Left renal pelvis (tissue), 4 donors: ENCODE measurements around the gene ACSM4. TPM values are rescaled to one million over a fixed set of nuclear protein-coding genes. Genes with fewer than 3 reads are reported as not detected.
"Not testable (repeated sequence)": the region's sequence is repeated elsewhere in the genome, so short reads cannot be mapped to it uniquely, and the experiment has no call there.

ENCODE experiments used
- DNase-seq, 4 donors: peaks; one replicate each; pipeline ENCODE4 v3.0.0-alpha.2; 2013; ENCODE audit warnings: low read depth in 4 of 4, low spot score in 3 of 4
- polyA plus RNA-seq, 4 donors: library from polyadenylated mRNA; unstranded; fragments of 120-200 nt; gene quantifications; one replicate each; pipeline ENCODE4 v1.2.1, GENCODE V29; 2013; ENCODE audit not compliant: insufficient read length in 4 of 4

The ACSM4 gene
- under 1 TPM in 2 of 4 donors, not detected in 2; 0.07 to 0.09 TPM for polyA plus RNA-seq

DNA sequence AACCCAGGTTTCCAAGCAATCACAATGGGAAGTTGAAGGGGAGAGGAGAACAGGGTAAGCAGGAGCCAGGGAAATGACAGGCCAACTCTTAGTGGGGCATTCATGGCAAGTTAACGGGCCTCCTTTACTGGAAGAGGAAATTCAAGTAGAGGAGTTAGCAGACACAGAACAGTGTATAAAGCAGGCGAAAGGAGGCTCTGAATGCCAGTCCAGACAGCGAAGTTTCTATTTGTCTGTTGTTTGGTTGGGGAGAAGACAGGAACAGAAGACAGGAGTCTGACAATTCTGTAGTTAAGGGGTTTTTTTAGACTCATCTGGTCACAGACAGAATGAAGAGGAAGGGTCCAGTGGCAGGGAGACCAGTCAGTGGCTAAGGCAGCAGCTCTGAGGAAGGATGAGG is at the start of gene ACSM4:
TSS of gene ACSM4 (plus strand) at position 301 of the 400 bp plus-strand sequence. CDS start 260 bp downstream, outside the sequence.
- DNase-seq, result no peak

DNA sequence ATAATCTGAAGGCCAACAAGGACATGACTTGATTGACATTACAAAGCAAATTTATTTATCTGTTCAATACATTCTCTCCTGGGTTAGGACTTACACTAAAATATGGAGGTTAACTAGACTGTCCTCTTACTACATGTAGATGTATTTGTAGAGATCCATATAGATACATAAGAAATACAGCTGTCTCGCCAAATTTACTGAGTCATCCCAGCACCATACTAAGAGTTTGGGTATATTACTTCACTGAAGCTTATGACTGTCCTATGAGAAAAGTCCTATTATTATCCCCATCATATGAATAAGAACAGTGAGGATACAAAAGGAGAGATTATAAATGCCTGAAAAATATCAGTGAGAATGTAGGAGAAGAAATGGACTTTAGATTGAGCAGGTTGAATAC is 44.8 kb upstream of the ACSM4 start:
- no peak for DNase-seq

GRCh38 chr12:7264538-7264937 is 39.3 kb upstream of the ACSM4 start:
- no peak for DNase-seq

- DNase-seq, result no peak
Observed at GRCh38 chr12:7265251-7265650, 38.6 kb upstream of the ACSM4 start.

- no peak for DNase-seq
Observed at GRCh38 chr12:7269273-7269672, 34.6 kb upstream of the ACSM4 start.

- DNase-seq, result no peak
Observed at GRCh38 chr12:7271893-7272514, 31.9 kb upstream of the ACSM4 start.

DNA sequence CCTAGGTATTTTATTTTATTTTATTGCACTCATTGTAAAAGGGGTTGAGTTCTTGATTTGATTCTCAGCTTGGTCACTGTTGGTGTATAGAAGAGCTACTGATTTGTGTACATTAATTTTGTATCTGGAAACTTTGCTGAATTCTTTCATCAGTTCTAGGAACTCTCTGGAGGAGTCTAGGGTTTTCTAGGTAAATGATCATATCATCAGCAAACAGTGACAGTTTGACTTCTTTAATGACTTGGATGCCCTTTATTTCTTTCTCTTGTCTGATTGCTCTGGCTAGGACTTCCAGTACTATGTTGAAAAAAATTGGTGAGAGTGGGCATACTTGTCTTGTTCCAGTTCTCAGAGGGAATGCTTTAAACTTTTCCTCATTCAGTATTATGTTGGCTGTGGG is 28.4 kb upstream of the ACSM4 start:
- DNase-seq, result not testable (repeated sequence)

- no peak for DNase-seq
Observed at GRCh38 chr12:7282844-7283243, 21.0 kb upstream of the ACSM4 start.

GRCh38 chr12:7289743-7290142 is 14.1 kb upstream of the ACSM4 start:
- DNase-seq, result no peak

DNA sequence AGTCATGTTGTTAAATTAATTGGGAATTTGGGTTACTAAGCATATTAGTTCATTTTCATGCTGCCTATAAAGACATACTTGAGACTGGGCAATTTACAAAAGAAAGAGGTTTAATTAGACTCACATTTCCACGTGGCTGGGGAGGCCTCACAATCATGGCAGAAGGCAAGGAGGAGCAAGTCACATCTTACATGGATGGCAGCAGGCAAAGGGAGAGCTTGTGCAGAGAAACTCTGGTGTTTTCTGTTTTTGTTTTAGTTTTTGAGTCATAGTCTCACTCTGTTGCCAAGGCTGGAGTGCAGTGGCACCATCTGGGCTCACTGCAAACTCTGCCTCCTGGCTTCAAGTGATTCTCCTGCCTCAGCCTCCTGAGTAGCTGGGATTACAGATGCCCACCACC is 13.3 kb upstream of the ACSM4 start:
- DNase-seq, result not testable (repeated sequence)

DNA sequence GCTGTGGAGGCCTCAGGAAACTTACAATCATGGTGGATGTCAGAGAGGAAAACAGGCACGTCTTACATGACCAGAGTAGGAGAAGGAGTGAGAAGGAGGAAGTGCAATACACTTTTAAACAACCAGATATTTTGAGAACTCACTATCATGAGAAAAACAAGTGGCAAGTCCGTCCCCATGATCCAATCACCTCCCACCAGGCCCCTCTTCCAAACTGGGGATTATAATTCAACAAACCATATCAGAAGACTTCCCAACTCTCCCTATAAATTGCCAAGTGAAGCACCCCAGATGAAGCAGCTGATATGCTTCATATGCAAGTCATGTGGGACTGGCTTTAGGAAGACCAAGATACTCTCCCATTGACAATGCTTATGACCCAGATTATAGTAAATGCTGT is 11.6 kb upstream of the ACSM4 start:
- no peak for DNase-seq

GRCh38 chr12:7293670-7294069 is 10.2 kb upstream of the ACSM4 start:
- DNase-seq, result no peak

DNA sequence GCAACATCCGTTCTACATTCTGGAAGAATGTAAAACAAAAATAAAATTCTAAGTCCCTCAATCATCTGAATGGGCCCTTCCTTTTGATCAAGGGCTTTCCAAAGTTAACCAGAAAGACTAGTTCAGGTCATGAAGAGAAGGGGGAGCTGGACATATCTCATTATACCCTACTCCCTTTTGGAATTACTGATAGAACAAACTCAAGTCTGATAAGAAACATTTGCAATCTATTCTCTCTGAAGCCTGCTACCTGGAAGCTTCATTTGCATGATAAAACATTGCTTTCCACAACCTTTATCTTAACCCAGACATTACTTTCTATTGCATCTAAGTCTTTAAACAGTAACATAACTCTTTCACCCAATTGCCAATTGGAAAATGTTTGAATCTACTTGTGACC is 8.3 kb upstream of the ACSM4 start:
- DNase-seq, result no peak

DNA sequence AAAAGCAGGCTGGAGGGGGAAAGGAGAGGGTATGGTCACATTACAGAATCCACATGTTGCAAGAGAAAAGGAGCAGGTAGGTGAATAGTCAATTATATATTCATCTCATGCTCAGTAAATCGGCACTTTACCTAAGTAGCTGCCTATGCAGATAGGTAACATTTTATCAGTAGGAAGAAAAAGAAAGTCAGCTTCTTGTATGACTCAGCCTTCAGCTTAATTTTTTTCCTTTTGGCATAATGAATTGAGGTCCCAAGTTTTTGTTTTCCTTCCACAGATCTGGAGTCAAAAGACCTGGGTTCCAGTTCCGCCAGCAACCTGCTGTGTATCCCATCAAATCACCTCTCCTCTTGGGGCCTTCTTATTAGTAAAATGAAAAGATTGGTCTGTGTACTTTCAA is 6.0 kb upstream of the ACSM4 start:
- DNase-seq, result no peak

- DNase-seq, result no peak
Observed at GRCh38 chr12:7302266-7302986, 1.4 kb upstream of the ACSM4 start.

DNA sequence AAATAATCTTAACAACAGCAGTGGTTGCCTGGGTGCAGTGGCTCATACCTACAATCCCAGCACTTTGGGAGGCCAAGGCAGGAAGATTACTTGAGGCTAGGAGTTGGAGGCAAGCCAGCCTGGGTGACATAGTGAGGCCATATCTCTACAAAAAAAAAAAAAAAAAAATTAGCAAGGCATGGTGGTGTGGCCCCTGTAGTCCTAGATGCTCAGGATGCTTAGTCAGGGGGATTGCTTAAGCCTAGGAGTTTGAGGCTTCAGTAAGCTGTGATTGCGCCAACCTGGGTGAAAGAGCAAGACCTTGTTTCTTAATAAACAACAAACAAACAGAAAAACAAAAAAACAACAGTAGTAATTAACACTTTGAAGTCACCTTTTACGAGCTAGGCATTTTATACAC is 642 bp upstream of the ACSM4 start:
- no peak for DNase-seq

- DNase-seq, result no peak
Observed at GRCh38 chr12:7304456-7304855, 584 bp downstream of the ACSM4 start.

DNA sequence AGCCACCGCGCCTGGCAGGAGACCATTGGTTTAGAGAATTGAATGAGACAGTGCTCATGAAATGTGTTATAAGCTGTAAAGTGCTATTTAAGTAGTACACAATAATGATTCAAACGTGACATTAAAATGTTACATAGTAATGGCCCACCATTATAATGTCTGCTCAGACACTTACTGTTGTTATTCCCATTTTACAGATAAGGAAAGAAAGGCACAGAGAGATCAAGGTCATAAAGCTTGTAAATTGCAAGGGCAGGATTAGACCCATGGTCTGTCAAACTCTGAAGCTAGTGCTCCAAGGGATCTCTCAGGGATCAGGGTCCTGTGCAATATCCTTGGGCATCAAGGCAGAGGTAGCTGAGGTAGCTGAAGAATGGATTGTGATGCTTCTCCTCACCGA is 6.2 kb downstream of the ACSM4 start:
- no peak for DNase-seq

DNA sequence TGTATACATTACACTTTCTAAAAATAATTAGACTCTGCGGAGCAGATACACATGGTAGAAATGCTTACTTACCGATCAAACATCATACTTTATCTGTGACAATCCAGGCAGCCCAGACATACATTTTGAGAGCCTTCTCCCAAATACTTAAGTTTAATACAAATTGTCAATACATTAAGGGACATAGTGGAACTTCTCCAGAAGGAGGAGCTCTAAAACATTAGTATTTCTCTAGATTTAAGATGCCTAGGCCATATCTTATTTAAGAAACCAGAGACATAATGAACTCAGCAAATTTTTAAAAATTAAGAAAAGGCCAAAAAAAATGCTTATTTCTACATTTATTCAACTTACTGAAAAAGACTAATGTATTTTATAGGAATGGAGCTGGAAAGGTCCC is 16.1 kb downstream of the ACSM4 start:
- DNase-seq, result no peak

DNA sequence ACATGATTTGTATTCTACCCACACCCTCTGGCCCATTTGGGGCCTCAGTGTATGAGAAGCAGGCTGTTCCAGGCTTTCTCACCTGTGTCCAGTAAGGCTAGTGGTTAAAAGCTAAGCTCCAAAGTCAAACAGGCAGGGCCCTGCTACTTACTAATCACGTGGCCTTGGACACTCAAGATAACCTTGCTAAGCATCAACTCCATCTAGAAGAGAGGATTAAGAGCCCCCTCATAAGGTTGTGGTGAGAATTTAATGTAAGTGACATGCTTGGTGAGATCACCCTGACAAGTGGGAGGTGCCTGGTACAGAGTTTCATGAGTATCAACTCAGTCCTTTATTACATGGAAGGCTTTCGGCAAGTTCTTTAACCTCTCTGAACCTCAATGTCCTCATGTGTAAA is 17.8 kb downstream of the ACSM4 start:
- DNase-seq, result no peak

- no peak for DNase-seq
Observed at GRCh38 chr12:7322599-7322998, 18.7 kb downstream of the ACSM4 start.

DNA sequence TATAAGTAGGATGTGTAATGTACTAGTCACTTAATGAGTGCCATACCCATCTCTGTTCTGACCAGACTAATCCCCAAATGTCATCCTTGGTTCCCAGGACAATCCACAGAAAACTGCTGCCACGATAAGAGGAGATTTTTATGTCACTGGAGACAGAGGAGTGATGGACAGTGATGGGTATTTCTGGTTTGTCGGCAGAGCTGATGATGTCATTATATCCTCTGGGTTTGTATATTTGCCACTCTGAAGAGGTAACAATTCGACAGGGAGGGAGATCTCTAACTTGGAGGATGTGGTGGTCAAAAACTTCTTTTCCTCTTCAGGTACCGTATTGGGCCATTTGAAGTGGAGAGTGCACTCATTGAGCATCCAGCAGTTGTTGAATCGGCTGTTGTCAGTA is 20.3 kb downstream of the ACSM4 start:
- no peak for DNase-seq
